ENCODE measurements around the gene MUC2.

The MUC2 gene

DNA sequence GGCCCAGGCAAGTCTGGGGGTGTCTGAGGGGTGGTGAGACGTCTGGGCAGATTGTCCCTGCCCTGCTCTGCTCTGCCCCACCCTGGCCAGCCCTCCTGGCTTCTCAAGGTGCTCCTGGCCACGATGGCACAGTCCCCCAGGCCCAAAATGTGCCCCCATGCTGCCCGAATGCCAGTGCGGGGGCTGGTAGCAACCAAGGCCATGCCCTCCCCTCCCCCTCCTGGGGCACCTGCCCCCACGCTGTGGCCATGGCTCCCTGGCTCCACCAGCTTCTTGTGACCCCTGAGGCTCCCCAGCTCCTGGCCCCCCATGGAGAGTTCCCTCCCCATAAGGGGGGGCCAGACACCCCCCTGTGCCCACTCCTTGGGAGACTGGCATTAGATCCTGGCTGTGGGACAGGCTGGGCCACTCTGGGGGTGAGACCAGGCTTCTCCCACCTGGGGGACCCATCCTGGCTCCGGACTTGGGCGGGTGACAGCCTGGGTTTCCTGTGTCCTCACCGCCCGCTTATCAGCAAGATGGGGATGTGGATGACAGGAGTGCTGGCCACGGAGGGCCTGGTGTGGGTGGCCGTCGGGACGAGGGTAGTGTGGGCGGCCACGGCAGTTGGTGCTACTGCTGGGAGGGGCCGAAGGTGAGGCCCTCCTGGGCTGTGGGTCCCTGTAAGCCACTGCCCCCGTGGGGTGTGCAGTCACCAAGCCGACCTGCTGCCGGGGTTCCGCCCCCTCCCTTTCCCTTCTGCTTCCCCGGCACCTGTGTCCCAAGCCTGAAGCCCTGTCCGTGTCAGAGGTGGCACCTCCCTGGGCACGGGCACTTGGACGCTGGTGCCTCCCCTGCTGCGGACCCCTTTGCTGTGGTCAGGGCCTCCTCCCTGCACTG is 22.3 kb upstream of the MUC2 start:
- DNase-seq = no peak

DNA sequence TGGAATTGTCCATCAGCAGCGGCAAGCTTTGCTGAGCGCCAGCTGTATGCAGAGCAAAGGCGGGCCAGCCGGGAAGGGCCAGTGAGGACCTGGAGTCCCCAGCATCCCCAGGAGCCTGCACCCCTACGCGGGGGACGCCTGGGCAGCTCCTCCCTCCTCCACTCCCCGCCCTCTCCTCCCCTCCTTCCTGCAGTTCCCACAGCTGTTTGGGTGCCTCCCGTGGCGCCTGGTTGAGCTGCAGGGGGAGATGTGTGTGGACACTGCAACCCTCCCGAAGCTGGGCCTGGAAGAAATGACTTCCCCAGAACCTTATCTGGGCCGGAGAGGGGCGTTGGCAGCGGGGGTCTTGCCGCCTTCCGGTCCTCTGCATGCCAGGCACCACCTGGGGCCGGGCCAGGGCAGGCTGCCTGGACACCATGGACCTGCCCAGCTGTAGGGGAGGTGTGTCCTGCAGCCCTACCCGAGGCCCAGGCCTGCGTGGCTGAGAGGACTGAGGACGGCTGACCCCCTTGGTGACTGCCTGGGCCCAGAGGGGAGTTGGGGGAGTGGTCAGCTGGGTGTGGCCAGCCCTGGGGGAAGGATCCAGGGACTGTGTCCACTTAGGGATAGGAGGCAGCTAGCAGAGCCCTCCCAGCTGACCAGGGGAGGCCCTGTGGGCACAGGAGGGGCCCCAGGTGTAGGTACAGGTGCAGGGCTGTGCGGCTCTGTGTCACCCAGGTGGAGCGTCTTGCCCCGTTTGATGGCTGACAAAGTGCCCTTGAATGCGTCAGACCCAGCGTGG is 21.4 kb upstream of the MUC2 start:
- no peak for DNase-seq

DNA sequence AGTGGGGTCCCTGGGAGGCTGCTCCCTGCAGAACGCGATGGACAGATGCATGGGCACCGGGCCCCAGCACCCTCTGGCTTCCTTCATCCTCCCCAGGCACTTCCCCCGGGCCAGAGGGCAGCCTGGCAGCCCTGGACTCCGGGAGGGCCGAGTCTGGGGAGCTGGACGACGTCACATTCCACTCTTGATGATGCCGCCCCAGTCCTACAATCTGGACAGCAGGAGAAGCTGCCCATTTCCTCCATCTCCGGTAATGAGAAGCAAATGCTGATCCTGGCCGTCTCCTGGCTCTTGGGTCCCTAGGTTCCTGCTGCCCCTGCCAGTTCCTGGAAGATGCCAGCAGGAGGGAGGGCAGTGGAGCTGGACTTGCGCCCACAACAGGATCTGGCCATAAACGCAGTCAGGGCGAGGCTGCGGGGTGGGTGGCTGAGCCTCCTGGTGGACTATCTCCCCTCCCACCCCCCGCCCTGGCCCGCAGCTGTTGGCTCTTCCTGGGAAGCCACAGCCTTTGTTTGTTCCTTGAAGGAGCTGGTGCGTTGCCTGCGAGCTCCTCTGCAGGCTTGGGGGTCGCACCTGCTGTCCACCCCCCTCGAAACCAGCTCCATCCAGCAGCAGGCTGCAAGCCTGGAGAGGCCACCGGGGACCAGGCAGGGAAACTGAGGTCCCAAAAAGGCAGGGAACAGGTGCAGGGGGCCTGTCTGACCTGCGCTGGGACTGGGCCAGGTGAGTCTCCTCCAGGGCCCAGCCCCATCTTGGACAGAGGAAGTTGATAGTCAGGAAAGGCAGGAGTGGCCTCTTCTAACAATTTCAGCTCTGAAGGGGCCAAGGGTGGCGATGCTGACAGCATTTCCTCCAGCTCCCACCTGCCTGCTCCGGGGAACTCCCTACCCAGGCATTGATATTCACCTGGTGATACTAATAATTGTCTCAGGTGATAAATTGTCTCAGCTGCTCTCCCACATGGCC is 20.2 kb upstream of the MUC2 start:
- no peak for DNase-seq

- DNase-seq = no peak
Measured at GRCh38 chr11:1055109-1055703, 19.5 kb upstream of the MUC2 start.

DNA sequence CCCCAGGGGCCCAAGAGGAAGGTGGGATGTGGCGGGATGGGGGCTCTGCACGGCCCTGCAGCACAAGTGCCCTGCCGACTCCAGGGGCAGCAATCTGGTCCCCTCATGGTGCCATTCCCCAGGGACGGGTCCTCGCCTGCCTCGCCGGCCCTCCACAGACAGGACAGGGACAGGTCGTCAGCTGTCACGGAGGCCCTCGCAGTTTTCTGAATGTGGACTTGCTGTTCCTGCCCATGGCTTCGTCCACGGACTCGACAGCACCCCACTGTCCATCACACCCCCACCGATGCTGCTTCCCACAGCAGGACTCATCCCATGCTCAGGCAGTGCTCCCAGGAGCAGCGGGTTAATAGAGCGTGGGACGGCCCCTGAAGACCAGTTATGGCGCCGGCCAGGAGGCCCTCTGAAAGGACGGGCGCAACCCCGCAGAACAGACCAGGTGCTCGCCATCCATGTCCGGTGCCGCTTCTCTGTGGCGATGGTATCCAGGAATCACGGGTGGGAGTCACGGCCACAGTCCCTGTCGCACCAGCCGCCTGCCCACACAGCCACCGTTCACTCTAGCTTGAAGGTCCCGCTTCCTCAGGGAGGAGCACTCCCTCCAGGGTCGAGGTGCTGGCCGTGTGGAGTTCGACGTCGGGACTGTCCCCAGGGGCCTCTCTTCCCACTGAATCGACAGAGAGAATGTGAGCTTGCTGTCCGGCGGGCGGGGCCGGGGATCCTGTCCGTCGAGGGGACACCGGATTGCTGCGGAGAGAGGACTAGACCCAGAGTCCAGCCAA is 18.5 kb upstream of the MUC2 start:
- no peak for DNase-seq

DNA sequence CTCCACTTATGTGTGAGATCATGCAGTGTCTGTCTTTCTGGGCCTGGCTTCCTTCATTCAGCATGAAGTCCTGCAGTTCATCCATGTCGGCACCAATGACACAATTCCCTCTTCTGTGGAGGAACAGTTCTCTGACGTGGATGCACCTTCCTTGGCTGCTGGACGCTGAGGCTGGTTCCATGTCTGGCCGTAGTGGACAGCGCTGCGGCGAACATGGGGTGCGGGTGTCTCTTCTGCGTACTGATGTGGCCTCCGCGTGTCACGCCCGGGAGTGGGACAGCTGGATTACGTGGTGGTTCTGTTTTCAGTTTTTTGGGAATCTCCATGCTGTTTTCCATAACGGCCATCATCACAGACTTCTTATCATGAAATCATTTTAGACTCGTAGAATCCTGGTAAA is 16.9 kb upstream of the MUC2 start:
- DNase-seq = no peak

GRCh38 chr11:1059759-1060158 is 14.9 kb upstream of the MUC2 start:
- no peak for DNase-seq

GRCh38 chr11:1060410-1060809 is 14.3 kb upstream of the MUC2 start:
- DNase-seq = no peak

DNA sequence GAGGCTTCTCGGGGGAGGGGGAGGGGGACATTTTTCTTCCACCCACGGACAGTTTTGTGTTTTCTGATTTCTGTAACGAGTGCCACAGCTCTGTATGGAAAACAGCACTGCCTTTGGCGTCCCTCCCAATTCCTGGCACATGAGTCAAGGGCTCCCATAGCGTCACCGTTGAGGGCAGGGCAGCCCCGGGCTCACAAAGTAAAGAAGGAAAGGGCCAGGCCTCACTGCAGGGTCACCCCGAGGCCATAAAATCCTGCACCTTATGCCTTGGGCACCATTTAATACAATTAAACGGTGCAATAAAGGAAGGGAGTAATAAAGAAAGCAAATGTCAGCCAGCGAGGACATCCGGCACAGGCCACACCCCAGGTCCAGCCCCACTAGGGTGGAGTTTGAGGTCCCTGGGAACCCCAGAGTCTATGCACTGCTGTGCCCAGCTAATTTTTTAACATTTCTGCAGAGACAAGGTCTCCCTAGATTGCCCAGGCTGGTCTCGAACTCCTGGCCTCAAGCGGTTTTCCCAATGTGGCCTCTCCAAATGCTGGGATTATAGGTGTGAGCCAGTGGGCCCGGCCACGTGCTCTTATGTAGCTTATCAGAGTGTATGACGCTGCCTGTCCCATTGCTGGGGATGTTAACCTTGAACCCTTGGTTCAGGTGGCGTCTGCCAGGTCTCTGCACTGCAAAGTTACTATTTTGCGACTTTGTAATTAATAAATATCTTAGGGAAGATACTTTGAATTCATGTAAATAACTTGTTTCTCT is 13.6 kb upstream of the MUC2 start:
- DNase-seq = no peak

DNA sequence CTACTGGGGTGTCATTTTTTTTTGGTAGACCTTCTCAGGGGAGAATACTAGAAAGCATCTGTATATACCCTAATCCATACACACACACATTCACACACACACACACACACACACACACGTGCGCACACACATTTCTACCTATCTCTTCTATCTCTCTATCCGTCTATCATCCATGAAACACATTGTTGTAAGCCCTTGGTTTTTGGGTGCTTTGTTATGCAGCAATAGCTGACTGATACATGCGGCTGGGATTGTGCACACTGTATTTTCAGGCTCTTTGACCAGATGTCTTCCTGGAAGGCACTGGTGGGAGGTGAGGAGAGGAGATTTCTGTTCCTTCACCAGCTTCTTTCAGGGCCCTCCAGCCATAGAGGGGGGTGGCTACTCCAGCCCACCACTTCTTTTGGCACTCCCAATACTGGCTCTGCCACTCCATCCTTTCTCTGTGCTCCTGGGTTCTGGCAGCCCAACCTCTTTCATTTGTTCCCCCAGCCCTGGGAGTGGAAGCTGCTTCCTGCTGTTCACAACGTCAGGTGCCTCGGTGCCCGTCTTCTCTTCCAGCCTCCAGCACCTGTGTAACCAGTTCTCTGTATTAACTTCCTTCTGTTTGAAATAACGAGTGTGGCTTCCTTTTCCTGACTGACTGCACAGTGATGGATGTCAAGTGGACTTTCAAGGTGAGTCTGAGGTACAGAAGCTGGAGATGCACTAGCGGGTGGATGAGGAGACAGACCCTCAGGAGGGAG is 12.4 kb upstream of the MUC2 start:
- DNase-seq = no peak

DNA sequence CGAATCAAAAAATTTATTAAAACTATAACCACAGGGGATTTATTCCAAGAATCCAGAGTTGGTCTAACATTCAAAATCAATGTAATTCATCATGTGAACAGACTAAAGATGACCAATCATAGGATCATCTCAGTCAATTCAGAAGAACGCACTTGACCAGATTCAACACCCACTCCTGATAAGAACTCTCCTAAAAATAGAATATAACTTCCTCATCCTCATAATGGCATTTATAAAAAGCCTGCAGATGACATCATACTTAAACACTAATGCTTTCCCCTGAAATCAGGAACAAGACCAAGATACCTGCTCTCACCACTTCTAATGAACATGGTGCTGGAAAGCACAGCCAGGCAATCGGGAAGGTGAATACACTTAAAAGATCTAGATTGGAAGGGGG is 10.5 kb upstream of the MUC2 start:
- DNase-seq = no peak

DNA sequence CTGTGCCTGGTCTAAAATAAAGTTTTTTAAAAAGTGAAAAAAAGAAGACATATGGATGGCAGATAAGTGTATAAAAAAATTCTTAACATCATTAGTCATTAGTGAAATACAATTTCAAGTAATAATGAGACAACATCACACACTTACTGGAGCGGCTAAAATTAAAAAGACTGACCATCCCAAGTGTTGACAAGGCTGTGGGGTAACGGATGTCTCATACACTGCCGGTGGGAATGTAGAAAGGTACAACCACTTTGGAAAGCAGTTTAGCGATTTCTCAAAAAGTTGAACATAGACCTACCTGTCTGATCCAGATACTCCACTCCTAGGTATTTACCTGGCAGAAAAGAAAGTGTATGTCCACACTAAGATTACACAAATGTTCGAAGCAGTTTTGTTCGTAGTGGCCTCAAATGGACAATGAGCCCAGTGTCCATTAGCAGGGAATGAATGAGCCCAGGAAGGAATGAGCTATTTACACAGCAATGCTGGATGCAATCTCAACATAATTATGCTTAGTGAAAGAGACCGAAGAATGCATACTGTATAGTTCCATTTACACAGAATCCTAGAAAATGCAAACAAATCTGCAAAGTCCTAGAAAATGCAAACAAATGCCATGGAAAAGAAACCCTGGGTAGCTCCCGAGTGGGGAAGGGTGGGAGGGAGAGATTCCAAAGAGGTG is 6.7 kb upstream of the MUC2 start:
- no peak for DNase-seq

DNA sequence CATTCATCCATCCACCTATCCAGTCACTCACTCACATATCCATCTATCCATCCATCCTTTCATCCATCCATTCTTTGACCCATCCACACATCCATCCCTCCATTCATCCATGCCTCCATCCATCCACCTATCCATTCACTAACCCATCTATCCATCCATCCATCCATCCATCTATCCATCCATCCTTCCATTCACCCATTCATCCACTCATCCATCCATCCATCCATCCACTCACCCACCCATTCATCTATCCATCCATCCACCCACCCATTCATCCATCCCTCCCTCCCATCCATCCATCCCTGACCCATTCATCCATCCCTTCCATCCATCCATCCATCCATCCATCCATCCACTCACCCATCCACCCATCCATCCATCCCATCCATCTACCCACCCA is 4.9 kb upstream of the MUC2 start:
- no peak for DNase-seq

GRCh38 chr11:1070594-1071462 is 3.8 kb upstream of the MUC2 start:
- DNase-seq = no peak

DNA sequence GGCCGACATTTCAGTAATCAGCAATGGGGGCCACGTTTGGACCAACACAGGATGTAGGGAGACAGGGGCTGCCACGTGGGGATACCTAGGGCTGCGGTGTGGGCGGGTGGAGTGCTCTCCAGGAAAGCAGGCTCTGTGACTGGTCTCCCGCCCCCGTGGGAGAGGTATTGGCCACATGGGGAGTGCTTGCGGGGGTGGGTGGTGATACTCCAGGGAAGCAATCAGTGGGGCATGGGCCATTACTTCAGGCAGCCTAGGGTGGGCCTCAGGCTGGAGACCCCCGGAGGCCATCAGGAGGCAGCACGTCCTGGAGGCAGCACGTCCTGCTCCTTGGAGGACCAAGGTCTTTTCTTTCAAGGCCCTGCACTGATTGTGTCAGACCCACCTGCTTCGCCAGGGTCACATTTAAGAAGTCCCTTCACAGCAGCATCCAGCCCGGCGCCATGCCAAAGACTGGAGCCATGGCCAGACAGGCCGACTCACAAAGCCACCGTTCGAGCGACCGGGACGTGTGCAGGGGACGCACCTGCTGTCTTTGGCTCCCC is 3.0 kb upstream of the MUC2 start:
- DNase-seq = no peak

GRCh38 chr11:1072116-1072820 is 2.4 kb upstream of the MUC2 start:
- peak; percentile 87 for DNase-seq

GRCh38 chr11:1072821-1073231 is 1.8 kb upstream of the MUC2 start:
- DNase-seq = no peak
